ENCODE results near the gene TMEM95. TPM values are rescaled to one million over a fixed set of nuclear protein-coding genes. Genes with fewer than 3 reads are reported as not detected.

TMEM95 gene
- total and polyA plus RNA-seq, 8 donors: not detected

GRCh38 chr17:7394452-7395191 lies 39.7 kb downstream of the TMEM95 start, which contains the start of gene PLSCR3:
PLSCR3 (minus strand) TSS chr17:7394525; CDS start chr17:7394110, 415 bp downstream.
- DNase-seq (peak; percentile 85 to 98 (median 90)), ATAC-seq (peak; percentile 97)
- Histone ChIP-seq H3K27ac (peak within 1 kb of the TSS; percentile 92 to 93), H3K9me3 (no peaks in the 10 kb centered on the region), H3K27me3 (no peaks in the 10 kb centered on the region), H3K4me3 (peak within 1 kb of the TSS; percentile 69 to 96), H3K36me3 (peaks cover 0 to 23% of the 10 kb centered on the region in 2 donors), H3K4me1 (peaks cover 0 to 21% of the 10 kb centered on the region in 2 donors)
- TF ChIP-seq, protein P1, sequence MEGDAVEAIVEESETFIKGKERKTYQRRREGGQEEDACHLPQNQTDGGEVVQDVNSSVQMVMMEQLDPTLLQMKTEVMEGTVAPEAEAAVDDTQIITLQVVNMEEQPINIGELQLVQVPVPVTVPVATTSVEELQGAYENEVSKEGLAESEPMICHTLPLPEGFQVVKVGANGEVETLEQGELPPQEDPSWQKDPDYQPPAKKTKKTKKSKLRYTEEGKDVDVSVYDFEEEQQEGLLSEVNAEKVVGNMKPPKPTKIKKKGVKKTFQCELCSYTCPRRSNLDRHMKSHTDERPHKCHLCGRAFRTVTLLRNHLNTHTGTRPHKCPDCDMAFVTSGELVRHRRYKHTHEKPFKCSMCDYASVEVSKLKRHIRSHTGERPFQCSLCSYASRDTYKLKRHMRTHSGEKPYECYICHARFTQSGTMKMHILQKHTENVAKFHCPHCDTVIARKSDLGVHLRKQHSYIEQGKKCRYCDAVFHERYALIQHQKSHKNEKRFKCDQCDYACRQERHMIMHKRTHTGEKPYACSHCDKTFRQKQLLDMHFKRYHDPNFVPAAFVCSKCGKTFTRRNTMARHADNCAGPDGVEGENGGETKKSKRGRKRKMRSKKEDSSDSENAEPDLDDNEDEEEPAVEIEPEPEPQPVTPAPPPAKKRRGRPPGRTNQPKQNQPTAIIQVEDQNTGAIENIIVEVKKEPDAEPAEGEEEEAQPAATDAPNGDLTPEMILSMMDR (IDR thresholded peaks at IDR 0.05): peak in 1 of 2 donors; percentile 34
- intact Hi-C loops (cut with DNase I): no loop called here

GRCh38 chr17:7396147-7396546 lies 41.2 kb downstream of the TMEM95 start:
- no peak overlapping the region for H3K27ac ChIP-seq
- peaks cover 0 to 8% of the 10 kb centered on the region in 2 donors for H3K36me3 ChIP-seq
- no peaks in the 10 kb centered on the region for H3K9me3 ChIP-seq
- no peak overlapping the region for H3K4me3 ChIP-seq
- no peaks in the 10 kb centered on the region for H3K27me3 ChIP-seq
- DNase-seq: peak in 1 of 4 donors; percentile 3
- TF ChIP-seq, protein P1 (IDR thresholded peaks at IDR 0.05): no peak
- no peak for ATAC-seq
- peaks cover 0 to 18% of the 10 kb centered on the region in 2 donors for H3K4me1 ChIP-seq
- intact Hi-C loops (cut with DNase I): no loop called here

DNA sequence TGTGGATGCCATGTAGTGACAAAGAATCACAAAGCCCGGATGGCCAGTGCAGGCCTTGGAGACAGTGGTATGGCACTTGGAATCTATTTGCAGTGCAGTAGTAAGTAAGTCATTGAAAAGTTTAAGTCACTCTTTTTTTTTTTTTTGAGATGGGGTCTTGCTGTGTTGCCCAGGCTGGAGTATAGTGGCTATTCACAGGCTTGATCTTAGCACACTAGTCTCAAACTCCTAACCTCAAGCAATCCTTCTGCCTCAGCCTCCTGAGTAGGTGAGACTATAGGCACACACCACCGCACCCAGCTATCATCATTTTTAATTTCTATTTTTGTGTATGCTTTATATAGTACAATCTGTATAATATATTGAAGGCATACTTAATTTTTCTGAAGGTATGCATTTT lies 43.7 kb downstream of the TMEM95 start:
- intact Hi-C loops (cut with DNase I): no loop called here
- Histone ChIP-seq H3K36me3 (no peaks in the 10 kb centered on the region), H3K4me1 (peaks cover 7 to 27% of the 10 kb centered on the region in 2 donors), H3K27me3 (no peaks in the 10 kb centered on the region), H3K4me3 (no peak overlapping the region), H3K27ac (no peak overlapping the region), H3K9me3 (no peaks in the 10 kb centered on the region)
- no peak for ATAC-seq
- DNase-seq: no peak
- TF ChIP-seq, protein P1 (IDR thresholded peaks at IDR 0.05): no peak

GRCh38 chr17:7403043-7403726 lies 48.2 kb downstream of the TMEM95 start:
- peak overlapping the region; percentile 87 for H3K27ac ChIP-seq
- DNase-seq (peak in 1 of 4 donors; percentile 25), ATAC-seq (peak; percentile 0)
- intact Hi-C loops (cut with DNase I): no loop called here
- H3K9me3 ChIP-seq: no peaks in the 10 kb centered on the region
- TF ChIP-seq, protein P1 (IDR thresholded peaks at IDR 0.05): no peak
- H3K27me3 ChIP-seq: peaks cover 0 to 29% of the 10 kb centered on the region in 2 donors
- peak overlapping the region; percentile 57 to 59 for H3K4me3 ChIP-seq
- no peaks in the 10 kb centered on the region for H3K36me3 ChIP-seq
- peaks cover 7 to 26% of the 10 kb centered on the region in 2 donors for H3K4me1 ChIP-seq

DNA sequence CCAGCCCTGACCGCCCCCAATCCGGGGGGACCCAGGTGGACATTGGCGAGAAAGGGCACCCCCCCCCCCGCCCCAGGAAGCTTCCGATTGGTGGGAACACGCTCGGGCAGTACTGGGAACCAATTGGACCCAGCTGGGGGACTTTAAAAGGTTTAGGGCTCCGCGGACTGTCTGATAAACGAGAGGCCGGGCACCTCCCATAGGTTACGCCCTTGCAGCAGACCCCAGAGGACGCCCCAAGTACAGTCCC lies 48.7 kb downstream of the TMEM95 start:
- H3K27ac ChIP-seq: peak overlapping the region; percentile 87
- TF ChIP-seq, protein P1 (IDR thresholded peaks at IDR 0.05): no peak
- peaks cover 0 to 34% of the 10 kb centered on the region in 2 donors for H3K27me3 ChIP-seq
- DNase-seq (no peak), ATAC-seq (peak; percentile 55)
- H3K36me3 ChIP-seq: no peaks in the 10 kb centered on the region
- intact Hi-C loops (cut with DNase I): no loop called here
- H3K4me3 ChIP-seq: peak overlapping the region; percentile 57 to 59
- H3K4me1 ChIP-seq: peaks cover 7 to 26% of the 10 kb centered on the region in 2 donors
- no peaks in the 10 kb centered on the region for H3K9me3 ChIP-seq
